Spleen (tissue), 7 donors: ENCODE results near the gene FBN2.

Experiments
- POLR2A ChIP-seq, 3 donors: fragments of 450-650 bp; IDR thresholded peaks; one replicate each; pipeline ENCODE4 v1.5.1; 2017; ENCODE audit warnings: antibody characterized with exemption in 3 of 3, mild to moderate bottlenecking in 1 of 3
- POLR2AphosphoS5 ChIP-seq, 3 donors: sonication (generic); formaldehyde crosslinking; IDR thresholded peaks; one replicate each; pipeline ENCODE4 v1.5.1; 2017; ENCODE audit warnings: antibody characterized with exemption in 3 of 3
- TF ChIP-seq, protein P1 (sequence below), 11 experiments: fragments of 200-600 bp in 7 of 11; fragments of 450-650 bp in 4 of 11; sonication (generic) in 4 of 11; IDR thresholded peaks in 8 of 11; conservative IDR thresholded peaks in 3 of 11; 1 replicate in 7 of 11; 2 replicates in 4 of 11; pipeline versions ENCODE4 v1.4.0 to v1.8.0; 2016 to 2021; ENCODE audit warnings: antibody characterized with exemption in 11 of 11, inconsistent platforms in 4 of 11, mild to moderate bottlenecking in 1 of 11
- donor health status: DM: no; HTN: no; CAD: no; lungs with moderate emphysema.
- donor health status: DM: no; HTN: no; CAD: no.
- donor health status: DM: no; HTN: no; CAD: no.

GRCh38 chr5:128380337-128380736, 157.7 kb downstream of the FBN2 start:
- TF ChIP-seq, protein P1, sequence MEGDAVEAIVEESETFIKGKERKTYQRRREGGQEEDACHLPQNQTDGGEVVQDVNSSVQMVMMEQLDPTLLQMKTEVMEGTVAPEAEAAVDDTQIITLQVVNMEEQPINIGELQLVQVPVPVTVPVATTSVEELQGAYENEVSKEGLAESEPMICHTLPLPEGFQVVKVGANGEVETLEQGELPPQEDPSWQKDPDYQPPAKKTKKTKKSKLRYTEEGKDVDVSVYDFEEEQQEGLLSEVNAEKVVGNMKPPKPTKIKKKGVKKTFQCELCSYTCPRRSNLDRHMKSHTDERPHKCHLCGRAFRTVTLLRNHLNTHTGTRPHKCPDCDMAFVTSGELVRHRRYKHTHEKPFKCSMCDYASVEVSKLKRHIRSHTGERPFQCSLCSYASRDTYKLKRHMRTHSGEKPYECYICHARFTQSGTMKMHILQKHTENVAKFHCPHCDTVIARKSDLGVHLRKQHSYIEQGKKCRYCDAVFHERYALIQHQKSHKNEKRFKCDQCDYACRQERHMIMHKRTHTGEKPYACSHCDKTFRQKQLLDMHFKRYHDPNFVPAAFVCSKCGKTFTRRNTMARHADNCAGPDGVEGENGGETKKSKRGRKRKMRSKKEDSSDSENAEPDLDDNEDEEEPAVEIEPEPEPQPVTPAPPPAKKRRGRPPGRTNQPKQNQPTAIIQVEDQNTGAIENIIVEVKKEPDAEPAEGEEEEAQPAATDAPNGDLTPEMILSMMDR (IDR thresholded peaks at IDR 0.05 in 8 of 11, conservative IDR thresholded peaks at IDR 0.05 in 3 of 11) = no peak
- no peak for TF ChIP-seq POLR2A (IDR thresholded peaks at IDR 0.05)
- no peak for TF ChIP-seq POLR2AphosphoS5 (IDR thresholded peaks at IDR 0.05)
